22Rv1 (cell line): ENCODE data around the gene IQCB1.

ENCODE experiments used
- ZFX ChIP-seq: fragments of 450-650 bp; IDR thresholded peaks from 2 replicates; pipeline ENCODE4 v1.6.1; 2017; ENCODE audit warnings: antibody characterized with exemption, borderline replicate concordance
- TF ChIP-seq, protein P1 (sequence below): fragments of 450-650 bp; IDR thresholded peaks from 2 replicates; pipeline ENCODE4 v1.5.1; 2017; ENCODE audit warnings: mild to moderate bottlenecking

DNA sequence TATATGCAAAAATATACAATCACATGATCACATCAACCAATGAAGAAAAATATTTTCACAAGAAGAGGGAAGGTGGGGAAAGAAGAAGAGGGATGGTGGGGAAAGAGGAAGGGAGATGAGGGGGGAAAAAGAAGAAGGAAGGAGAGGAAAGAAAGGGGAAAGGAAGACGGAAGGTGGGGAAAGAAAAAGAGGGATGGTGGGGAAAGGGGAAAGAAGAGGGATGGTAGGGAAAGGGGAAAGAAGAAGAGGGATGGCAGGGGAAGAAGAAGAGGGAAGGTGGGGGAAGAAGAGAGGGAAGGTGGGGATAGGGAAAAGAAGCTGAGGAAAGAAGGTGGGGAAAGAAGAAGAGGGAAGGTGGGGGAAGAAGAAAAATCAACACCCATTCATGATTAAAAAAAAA is 82.1 kb downstream of the IQCB1 start:
- TF ChIP-seq, protein P1, sequence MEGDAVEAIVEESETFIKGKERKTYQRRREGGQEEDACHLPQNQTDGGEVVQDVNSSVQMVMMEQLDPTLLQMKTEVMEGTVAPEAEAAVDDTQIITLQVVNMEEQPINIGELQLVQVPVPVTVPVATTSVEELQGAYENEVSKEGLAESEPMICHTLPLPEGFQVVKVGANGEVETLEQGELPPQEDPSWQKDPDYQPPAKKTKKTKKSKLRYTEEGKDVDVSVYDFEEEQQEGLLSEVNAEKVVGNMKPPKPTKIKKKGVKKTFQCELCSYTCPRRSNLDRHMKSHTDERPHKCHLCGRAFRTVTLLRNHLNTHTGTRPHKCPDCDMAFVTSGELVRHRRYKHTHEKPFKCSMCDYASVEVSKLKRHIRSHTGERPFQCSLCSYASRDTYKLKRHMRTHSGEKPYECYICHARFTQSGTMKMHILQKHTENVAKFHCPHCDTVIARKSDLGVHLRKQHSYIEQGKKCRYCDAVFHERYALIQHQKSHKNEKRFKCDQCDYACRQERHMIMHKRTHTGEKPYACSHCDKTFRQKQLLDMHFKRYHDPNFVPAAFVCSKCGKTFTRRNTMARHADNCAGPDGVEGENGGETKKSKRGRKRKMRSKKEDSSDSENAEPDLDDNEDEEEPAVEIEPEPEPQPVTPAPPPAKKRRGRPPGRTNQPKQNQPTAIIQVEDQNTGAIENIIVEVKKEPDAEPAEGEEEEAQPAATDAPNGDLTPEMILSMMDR = no peak
- no peak for TF ChIP-seq ZFX
